ENCODE data around the gene ZNF710. TPM values are rescaled to one million over a fixed set of nuclear protein-coding genes. Genes with fewer than 3 reads are reported as not detected.

The ZNF710 gene
- total and polyA plus RNA-seq, 2 donors (not counting 3 experiments of a cell fraction or from before 2014, with no cell fraction given): 8.9 to 32.4 TPM

GRCh38 chr15:90082140-90082715, 81.1 kb downstream of the ZNF710 start:
- ChIA-PET CTCF (interaction anchor here (0.8 to 1.9 kb wide), 6 partner anchors 11 to 321 kb away, joined by 3 to 6 read pairs (median 4); partner anchors contain the start of gene IDH2), POLR2A (interaction anchor here (1.5 kb wide), 1 partner anchor 20 kb away, joined by 5 read pairs; the partner anchor contains the start of gene IDH2)
- H3K9me3 ChIP-seq (replicated peaks; ENCODE audit: control insufficient read depth, insufficient read depth, low read length): no peaks in the 10 kb centered on the region
- no peak overlapping the region for H3K27ac ChIP-seq (ENCODE audit: insufficient read depth, low read depth, low read length)
- no peaks in the 10 kb centered on the region for H3K27me3 ChIP-seq (ENCODE audit: control insufficient read depth in 2 of 2, insufficient read depth in 2 of 2, low read length in 2 of 2)
- H3K9me1 ChIP-seq (replicated peaks; ENCODE audit: control insufficient read depth, extremely low read depth, insufficient read depth, low read length): no peaks in the 10 kb centered on the region
- H3K4me2 ChIP-seq (ENCODE audit: insufficient read depth, low read length): no peak overlapping the region
- H3K9ac ChIP-seq (replicated peaks; ENCODE audit: extremely low read depth, insufficient read depth, low read length): no peak overlapping the region
- H3K4me1 ChIP-seq (ENCODE audit: control insufficient read depth, extremely low read depth, insufficient read depth, low read length): no peaks in the 10 kb centered on the region
- no TSS peak for BruUV-seq (replicated peaks)
- intact Hi-C loops (cut with micrococcal nuclease) (no loop called here), dilution Hi-C loops (cut with MboI; ENCODE audit: extremely low pct_ligation_motif_present, low sequenced_read_pairs) (no loop called here)
- TF ChIP-seq MYC (IDR thresholded peaks at IDR 0.05; ENCODE audit: low read depth, low read length) (no peak), GATA2 (IDR thresholded peaks at IDR 0.05; ENCODE audit: insufficient read depth, insufficient read length, low read depth, low read length) (no peak), CTCF (IDR thresholded peaks at IDR 0.05; ENCODE audit: extremely low read depth in 1 of 2, insufficient read depth in 1 of 2, low read depth in 1 of 2, low read length in 2 of 2) (no peak), MAX (IDR thresholded peaks at IDR 0.05; ENCODE audit: insufficient read depth, insufficient read length) (no peak), FOS (IDR thresholded peaks at IDR 0.05; ENCODE audit: borderline replicate concordance, insufficient read depth, low read length) (no peak), POLR2A (IDR thresholded peaks at IDR 0.05; ENCODE audit: low read depth, low read length) (no peak), POLR2AphosphoS5 (IDR thresholded peaks at IDR 0.05; ENCODE audit: insufficient read depth, low read depth, low read length) (no peak), EZH2 (IDR thresholded peaks at IDR 0.05; ENCODE audit: borderline replicate concordance, low read depth, low read length, severe bottlenecking) (no peak), JUN (IDR thresholded peaks at IDR 0.05; ENCODE audit: borderline replicate concordance, insufficient read depth, insufficient read length, low read depth) (no peak)
- no peaks in the 10 kb centered on the region for H3K79me2 ChIP-seq (ENCODE audit: control insufficient read depth, insufficient read depth, low read length)
- no peak overlapping the region for H3K4me3 ChIP-seq (replicated peaks in 1 of 3; ENCODE audit: insufficient read depth in 1 of 3, low read depth in 1 of 3, low read length in 3 of 3)
- FAIRE-seq (no peak), DNase-seq (ENCODE audit: low read depth, low spot score) (no peak)
- H4K20me1 ChIP-seq (replicated peaks; ENCODE audit: control insufficient read depth, extremely low read depth, insufficient read depth, low read length): no peaks in the 10 kb centered on the region
- H3K36me3 ChIP-seq (ENCODE audit: control insufficient read depth in 2 of 2, extremely low read depth in 1 of 2, insufficient read depth in 2 of 2, low read length in 2 of 2): peaks cover 0 to 28% of the 10 kb centered on the region in 2 experiments
- H2AFZ ChIP-seq (ENCODE audit: low read depth, low read length): no peak overlapping the region
